K562 (cell line): Measurements from ENCODE around the gene UBE2V1. TPM values are rescaled to one million over a fixed set of nuclear protein-coding genes. Genes with fewer than 3 reads are reported as not detected.

Source experiments
- ETV6 ChIP-seq, 3 experiments: fragments of 150-350 bp in 1 of 3; sonication (generic) in 1 of 3; formaldehyde crosslinking in 1 of 3; IDR thresholded peaks; 2 replicates each; pipeline versions ENCODE4 v1.6.1 to v1.8.0; 2014 to 2022; ENCODE audit warnings: borderline replicate concordance in 2 of 3, low read depth in 2 of 3, antibody characterized with exemption in 1 of 3, low read length in 1 of 3, mild to moderate bottlenecking in 1 of 3, missing genetic modification reagents in 1 of 3
- GABPB1 ChIP-seq: sonication (generic); formaldehyde crosslinking; IDR thresholded peaks from 2 replicates; pipeline ENCODE4 v1.8.0; 2022; ENCODE audit warnings: mild to moderate bottlenecking, missing genetic modification reagents
- HDAC2 ChIP-seq: fragments of 450-650 bp; IDR thresholded peaks from 2 replicates; pipeline ENCODE4 v1.6.1; 2016; ENCODE audit warnings: mild to moderate bottlenecking
- JUND ChIP-seq, 2 experiments: IDR thresholded peaks; 2 replicates in 1 of 2; 3 replicates in 1 of 2; pipeline ENCODE4 v1.6.1; 2011; ENCODE audit warnings: borderline replicate concordance in 2 of 2, low read depth in 2 of 2, low read length in 2 of 2, improper control_type of control experiment in 1 of 2, missing biosample characterization in 1 of 2, missing genetic modification characterization in 1 of 2, missing genetic modification reagents in 1 of 2
- KDM4B ChIP-seq, 2 experiments: fragments of 450-650 bp in 1 of 2; sonication (generic) in 1 of 2; IDR thresholded peaks; 2 replicates each; pipeline ENCODE4 v1.6.1; 2016 to 2017; ENCODE audit warnings: borderline replicate concordance in 2 of 2, antibody characterized with exemption in 1 of 2, low read depth in 1 of 2, mild to moderate bottlenecking in 1 of 2
- PTBP1 ChIP-seq: fragments of 200-400 bp; formaldehyde crosslinking; IDR thresholded peaks from 2 replicates; pipeline ENCODE4 v1.6.1; 2017; ENCODE audit warnings: low read depth, low read length
- SMARCA5 ChIP-seq: fragments of 450-650 bp; IDR thresholded peaks from 2 replicates; pipeline ENCODE4 v1.6.1; 2016
- SPI1 ChIP-seq: IDR thresholded peaks from 2 replicates; pipeline ENCODE4 v1.6.1; 2011; ENCODE audit warnings: low read depth, low read length, control low read depth, borderline replicate concordance
- ZNF696 ChIP-seq: fragments of 250-450 bp; sonication (Bioruptor Pico); conservative IDR thresholded peaks from 2 replicates; pipeline ENCODE4 v1.4.0; 2020; ENCODE audit warnings: mild to moderate bottlenecking, moderate library complexity
- polyA plus RNA-seq, 8 experiments: library from polyadenylated mRNA; depleted of rRNA in 4 of 8; stranded (reverse) in 5 of 8; unstranded in 3 of 8; fragments of >200 nt; fragmentation: Nextera tagmentation in 2 of 8; fragmentation: Illumina TruSeq in 1 of 8; extraction: Ambion mirVana in 2 of 8; extraction: Trizol in 1 of 8; gene quantifications; 2 replicates each; pipeline versions ENCODE4 v1.2.1 to v1.2.3, GENCODE V29; 2011 to 2014; ENCODE audit warnings: inconsistent platforms in 1 of 8, missing spikeins in 1 of 8
- total RNA-seq, 7 experiments: library from RNA; depleted of rRNA in 6 of 7; stranded (reverse); fragments of >200 nt in 6 of 7; fragmentation: Illumina TruSeq in 2 of 7; extraction: Trizol in 2 of 7; gene quantifications; 2 replicates each; pipeline versions ENCODE4 v1.2.1 to v1.2.3, GENCODE V29; 2011 to 2021; ENCODE audit warnings: low replicate concordance in 1 of 7
- TF ChIP-seq, protein P1 (sequence below): fragments of 200-800 bp; sonication (Bioruptor generic); IDR thresholded peaks from 2 replicates; pipeline ENCODE4 v1.6.1; 2017; ENCODE audit warnings: missing genetic modification characterization, missing compliant biosample characterization

The UBE2V1 gene
- total and polyA plus RNA-seq, 9 of the 15 experiments (the other 6 are each of a cell fraction or from before 2014, with no cell fraction given), result 93.0 to 357 (median 119) TPM

DNA sequence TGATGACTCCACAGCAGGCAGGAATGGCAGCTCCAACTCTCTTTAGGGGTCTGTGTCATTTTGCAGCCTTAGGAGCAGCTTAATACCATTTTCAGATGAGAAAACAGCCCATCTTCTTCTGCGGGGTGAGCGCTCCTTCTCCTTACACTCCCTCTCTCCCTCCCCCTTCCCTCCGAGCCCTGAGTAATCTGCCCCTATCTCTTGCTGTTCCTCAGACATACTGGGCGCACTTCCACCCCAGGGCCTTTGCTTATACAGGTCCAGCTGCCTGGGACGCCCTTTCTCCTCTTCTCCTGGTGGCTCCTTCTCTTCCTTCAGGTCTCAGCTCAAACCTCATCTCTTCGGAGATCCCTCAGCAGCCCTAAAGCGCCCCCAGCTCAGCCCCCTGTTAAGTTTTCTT, 75.4 kb downstream of the UBE2V1 start (continued):
- 0 out of 2 replicates have a peak, but pooled peaks have one; percentile 6 for TF ChIP-seq SPI1
- TF ChIP-seq ZNF696 (CRISPR knock-in tag), result no peak
- TF ChIP-seq SMARCA5, result peak; percentile 88; the same call in 1 of the 2 replicates
- no peak for TF ChIP-seq JUND (IDR thresholded peaks at IDR 0.05; ENCODE audit: borderline replicate concordance, low read depth, low read length)
- TF ChIP-seq JUND (tag; IDR thresholded peaks at IDR 0.05; ENCODE audit: borderline replicate concordance, low read depth, low read length), result no peak
- no peak for TF ChIP-seq ETV6 (IDR thresholded peaks at IDR 0.05; ENCODE audit: borderline replicate concordance in 1 of 2, low read depth in 2 of 2, low read length in 1 of 2)
- no peak for TF ChIP-seq ETV6 (CRISPR knock-in tag; IDR thresholded peaks at IDR 0.05; ENCODE audit: borderline replicate concordance)
- TF ChIP-seq HDAC2, result 0 out of 2 replicates have a peak, but pooled peaks have one; percentile 42
- no peak for TF ChIP-seq GABPB1
- peak; percentile 86; the same call in 1 of the 2 replicates for TF ChIP-seq PTBP1
- TF ChIP-seq KDM4B (IDR thresholded peaks at IDR 0.05; ENCODE audit: borderline replicate concordance in 2 of 2, low read depth in 1 of 2), result no peak
- TF ChIP-seq, protein P1, sequence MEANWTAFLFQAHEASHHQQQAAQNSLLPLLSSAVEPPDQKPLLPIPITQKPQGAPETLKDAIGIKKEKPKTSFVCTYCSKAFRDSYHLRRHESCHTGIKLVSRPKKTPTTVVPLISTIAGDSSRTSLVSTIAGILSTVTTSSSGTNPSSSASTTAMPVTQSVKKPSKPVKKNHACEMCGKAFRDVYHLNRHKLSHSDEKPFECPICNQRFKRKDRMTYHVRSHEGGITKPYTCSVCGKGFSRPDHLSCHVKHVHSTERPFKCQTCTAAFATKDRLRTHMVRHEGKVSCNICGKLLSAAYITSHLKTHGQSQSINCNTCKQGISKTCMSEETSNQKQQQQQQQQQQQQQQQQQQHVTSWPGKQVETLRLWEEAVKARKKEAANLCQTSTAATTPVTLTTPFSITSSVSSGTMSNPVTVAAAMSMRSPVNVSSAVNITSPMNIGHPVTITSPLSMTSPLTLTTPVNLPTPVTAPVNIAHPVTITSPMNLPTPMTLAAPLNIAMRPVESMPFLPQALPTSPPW (CRISPR knock-in tag), result peak; percentile 47; the same call in 1 of the 2 replicates
